ENCODE data around the gene PEAR1.

- TF ChIP-seq CTCF (IDR thresholded peaks at IDR 0.05; ENCODE audit: control extremely low read depth in 1 of 3, insufficient read depth in 1 of 3, low read depth in 1 of 3, low read length in 3 of 3), result no peak
- no peak for TF ChIP-seq CBX8 (IDR thresholded peaks at IDR 0.05; ENCODE audit: borderline replicate concordance, low read depth, low read length)
- no peak for TF ChIP-seq POLR2A (IDR thresholded peaks at IDR 0.05; ENCODE audit: control extremely low read depth in 1 of 2, low read depth in 2 of 2, low read length in 2 of 2)
- no peak for TF ChIP-seq GTF2F1 (IDR thresholded peaks at IDR 0.05; ENCODE audit: borderline replicate concordance, low read depth, low read length)
- TF ChIP-seq MAX (IDR thresholded peaks at IDR 0.05), result no peak
- no peak for TF ChIP-seq TAF1 (IDR thresholded peaks at IDR 0.05; ENCODE audit: low read depth, low read length)
- no peak for TF ChIP-seq PHF8 (conservative IDR thresholded peaks at IDR 0.05; ENCODE audit: low read depth, low read length)
- TF ChIP-seq EGR1 (IDR thresholded peaks at IDR 0.05; ENCODE audit: borderline replicate concordance, low read depth, low read length), result no peak
- TF ChIP-seq YY1 (IDR thresholded peaks at IDR 0.05; ENCODE audit: low read depth, low read length), result no peak
- TF ChIP-seq CHD1 (IDR thresholded peaks at IDR 0.05; ENCODE audit: low read depth, low read length), result no peak
- TF ChIP-seq ZNF274 (IDR thresholded peaks at IDR 0.05; ENCODE audit: borderline replicate concordance, extremely low read depth, low read length), result no peak
These were observed 20.4 kb downstream of the PEAR1 start for GRCh38 chr1:156913809-156914387.
